ENCODE results near the gene MAP4K4.

DNA sequence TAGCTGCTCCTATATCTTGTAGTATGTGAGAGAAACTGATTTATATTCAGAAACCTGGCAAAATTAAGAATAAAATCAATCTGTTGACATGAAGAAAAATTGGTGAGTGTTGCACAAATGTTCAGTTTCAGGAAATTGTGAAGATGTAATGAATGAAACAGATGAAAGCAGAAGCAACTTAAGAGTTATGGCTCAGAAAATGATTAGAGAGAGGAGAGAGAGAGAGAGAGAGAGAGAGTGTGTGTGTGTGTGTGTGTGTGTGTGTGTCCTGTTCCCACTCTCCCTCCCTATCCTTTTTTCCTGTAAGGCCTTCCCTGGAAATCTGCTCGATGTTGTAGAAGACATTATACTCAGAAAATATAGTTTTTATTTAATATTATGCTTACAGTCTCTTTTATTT lies 31.4 kb downstream of the MAP4K4 start:
- TF ChIP-seq GATA2 (IDR thresholded peaks at IDR 0.05; ENCODE audit: low read depth, low read length) (no peak), GATA3 (IDR thresholded peaks at IDR 0.05; ENCODE audit: low read depth, low read length) (no peak)

Data from SH-SY5Y (cell line).